Pancreas (tissue), 10 donors: ENCODE measurements around the gene LRMDA. TPM values are rescaled to one million over a fixed set of nuclear protein-coding genes. Genes with fewer than 3 reads are reported as not detected.

Experiments
- ATAC-seq, 4 donors: fragments of 200-7000 bp; cut with Tn5 transposase; one replicate each; pipeline versions ENCODE4 v1.8.0 to v1.9.1; 2020; ENCODE audit warnings: mild to moderate bottlenecking in 4 of 4, moderate library complexity in 4 of 4
- DNase-seq, 6 donors: peaks; one replicate each; pipeline ENCODE4 v3.0.0-alpha.2; 2020
- FAIRE-seq: peaks from 2 replicates; lab custom pipeline; 2012; peaks lifted over from hg19 to GRCh38; lab: Jason Lieb, UNC
- H3K27ac ChIP-seq, 4 donors: fragments of 200-600 bp; sonication (generic); 1 replicate in 3 of 4; 2 replicates in 1 of 4; pipeline versions ENCODE4 v1.5.0 to v1.8.0; 2020
- H3K27me3 ChIP-seq, 4 donors: fragments of 200-600 bp; one replicate each; pipeline ENCODE4 v1.8.0; 2021
- H3K36me3 ChIP-seq, 3 donors: fragments of 200-600 bp; sonication (generic) in 1 of 3; one replicate each; pipeline versions ENCODE4 v1.5.0 to v1.8.0; 2020 to 2021
- H3K4me1 ChIP-seq, 3 donors: fragments of 200-600 bp; one replicate each; pipeline ENCODE4 v1.8.0; 2021
- H3K4me3 ChIP-seq, 4 donors: fragments of 200-600 bp; sonication (generic) in 2 of 4; one replicate each; pipeline versions ENCODE4 v1.5.0 to v1.8.0; 2020 to 2021
- H3K9me3 ChIP-seq, 4 donors: fragments of 200-600 bp; one replicate each; pipeline ENCODE4 v1.8.0; 2021
- CTCF ChIP-seq, 4 donors: fragments of 200-600 bp; sonication (generic) in 3 of 4; IDR thresholded peaks; one replicate each; pipeline versions ENCODE4 v1.5.0 to v1.8.0; 2021; ENCODE audit warnings: antibody characterized with exemption in 4 of 4
- WGBS, 2 donors: extraction: QIAGEN DNeasy Blood & Tissue Kit; methylation state at CpG; one replicate each; pipeline ENCODE4 v1.1.7; 2013; 5-methylcytosine and 5-hydroxymethylcytosine counted together
- intact Hi-C, 3 donors: fragments of 100-400 bp; cut with DNase I; formaldehyde crosslinking; loops; one replicate each; pipeline versions ENCODE4 v1.11.1 to v1.14.2; 2022
- polyA plus RNA-seq, 2 donors: library from polyadenylated mRNA; stranded (reverse); fragments of 200-250 nt; gene quantifications; one replicate each; pipeline ENCODE4 v1.2.3, GENCODE V29; 2013
- total RNA-seq, 6 donors: library from RNA; stranded (reverse); fragmentation: NEBNext Ultra II Directional in 4 of 6; extraction: Animal tissue kit (Norgen Biotek cat#: 25700) in 4 of 6; gene quantifications; one replicate each; pipeline versions ENCODE4 v1.2.1 to v1.2.4, GENCODE V29; 2021 to 2023
- donor health status: healthy with polysubstance abuse.
- donor health status: DM: no; HTN: no; CAD: no; lungs with moderate emphysema.
- donor health status: DM: no; HTN: no; CAD: no.
- donor health status: control.
- donor health status: control.
- donor health status: Bipolar disorder and iron deficiency.
- donor health status: DM: yes; HTN: yes; CAD: no.
- donor health status: DM: no; HTN: no; CAD: no.
- donor health status: DM: no; HTN: no; CAD: no.
- donor health status: DM: yes; HTN: yes; CAD: no.

The LRMDA gene
- total and polyA plus RNA-seq, 8 donors, result 4.6 to 21.2 (median 13.4) TPM

- FAIRE-seq (no peak), DNase-seq (no peak), ATAC-seq (no peak)
- Histone ChIP-seq H3K9me3 (no peaks in the 10 kb centered on the region), H3K4me1 (no peaks in the 10 kb centered on the region), H3K36me3 (no peaks in the 10 kb centered on the region), H3K27ac (no peak overlapping the region), H3K27me3 (no peaks in the 10 kb centered on the region), H3K4me3 (no peak overlapping the region)
- WGBS, 2 donors, result 98 to 100% methylated on average over 2 of the region's 2 CpGs
- no peak for TF ChIP-seq CTCF (IDR thresholded peaks at IDR 0.05)
- intact Hi-C loops, result no loop called here
Observed at GRCh38 chr10:76129213-76129612, 697.8 kb downstream of the LRMDA start.

GRCh38 chr10:76130892-76131291 lies 699.5 kb downstream of the LRMDA start:
- intact Hi-C loops, result no loop called here
- Histone ChIP-seq H3K4me3 (no peak overlapping the region), H3K9me3 (no peaks in the 10 kb centered on the region), H3K4me1 (no peaks in the 10 kb centered on the region), H3K27me3 (no peaks in the 10 kb centered on the region), H3K36me3 (no peaks in the 10 kb centered on the region), H3K27ac (no peak overlapping the region)
- no peak for TF ChIP-seq CTCF (IDR thresholded peaks at IDR 0.05)
- DNase-seq (no peak), FAIRE-seq (no peak), ATAC-seq (no peak)
- 87 to 95% methylated on average over 7 of the region's 7 CpGs for WGBS, 2 donors

- ATAC-seq (no peak), FAIRE-seq (no peak), DNase-seq (no peak)
- no peaks in the 10 kb centered on the region for H3K27me3 ChIP-seq
- no peaks in the 10 kb centered on the region for H3K4me1 ChIP-seq
- intact Hi-C loops, result no loop called here
- TF ChIP-seq CTCF (IDR thresholded peaks at IDR 0.05), result no peak
- no peak overlapping the region for H3K4me3 ChIP-seq
- H3K36me3 ChIP-seq, result no peaks in the 10 kb centered on the region
- H3K9me3 ChIP-seq, result no peaks in the 10 kb centered on the region
- no peak overlapping the region for H3K27ac ChIP-seq
- 90 to 92% methylated on average over 11 of the region's 11 CpGs for WGBS, 2 donors
Observed at GRCh38 chr10:76133597-76134255, 702.3 kb downstream of the LRMDA start.

GRCh38 chr10:76136961-76137360 lies 705.5 kb downstream of the LRMDA start:
- Histone ChIP-seq H3K9me3 (no peaks in the 10 kb centered on the region), H3K27ac (no peak overlapping the region), H3K36me3 (no peaks in the 10 kb centered on the region), H3K4me3 (no peak overlapping the region), H3K27me3 (no peaks in the 10 kb centered on the region), H3K4me1 (no peaks in the 10 kb centered on the region)
- 94 to 98% methylated on average over 4 of the region's 4 CpGs for WGBS, 2 donors
- intact Hi-C loops, result no loop called here
- ATAC-seq, result no peak
- FAIRE-seq, result no peak
- DNase-seq, result no peak
- TF ChIP-seq CTCF (IDR thresholded peaks at IDR 0.05), result no peak

GRCh38 chr10:76138286-76138685 lies 706.9 kb downstream of the LRMDA start:
- Histone ChIP-seq H3K4me1 (no peaks in the 10 kb centered on the region), H3K9me3 (no peaks in the 10 kb centered on the region), H3K27ac (no peak overlapping the region), H3K27me3 (no peaks in the 10 kb centered on the region), H3K4me3 (no peak overlapping the region), H3K36me3 (no peaks in the 10 kb centered on the region)
- intact Hi-C loops, result no loop called here
- FAIRE-seq (no peak), ATAC-seq (no peak), DNase-seq (no peak)
- TF ChIP-seq CTCF (IDR thresholded peaks at IDR 0.05), result no peak
- 90 to 91% methylated on average over 2 of the region's 2 CpGs for WGBS, 2 donors
